ENCODE results near the gene LAMA3. TPM values are rescaled to one million over a fixed set of nuclear protein-coding genes. Genes with fewer than 3 reads are reported as not detected.
A peak's percentile ranks its signal among the peaks of the same experiment; 100 is the strongest.

The LAMA3 gene
- total and polyA plus RNA-seq, 2 of the 13 experiments (the other 11 are each of a cell fraction or from before 2014, with no cell fraction given): 0.45 to 2.2 TPM

- ChIA-PET POLR2A (no interaction called here), CTCF (ENCODE audit: low intra/inter-chr PET ratio, low total read pairs) (no interaction called here)
- DNase-seq (ENCODE audit: low spot score) (no peak), ATAC-seq (no peak), FAIRE-seq (no peak)
- Histone ChIP-seq H3K27me3 (ENCODE audit: control insufficient read depth in 1 of 2, insufficient read depth in 2 of 2, low read length in 2 of 2) (0 out of 5 replicates have a peak, but pooled peaks cover 0 to 13% of the 10 kb centered on the region in 2 experiments), H3K4me3 (replicated peaks in 1 of 3; ENCODE audit: insufficient read depth in 1 of 3, low read depth in 2 of 3, low read length in 3 of 3) (no peak overlapping the region), H2AFZ (ENCODE audit: low read length) (peak overlapping the region; percentile 15), H3K36me3 (replicated peaks in 1 of 2; ENCODE audit: control insufficient read depth in 1 of 2, insufficient read depth in 2 of 2, low read length in 2 of 2) (no peaks in the 10 kb centered on the region), H3K9ac (ENCODE audit: insufficient read depth, low read depth, low read length) (no peak overlapping the region), H3K4me1 (ENCODE audit: insufficient read depth, low read length) (no peaks in the 10 kb centered on the region), H4K20me1 (ENCODE audit: insufficient read depth, low read length) (no peaks in the 10 kb centered on the region), H3K9me3 (ENCODE audit: low read length) (no peaks in the 10 kb centered on the region), H3K79me2 (ENCODE audit: insufficient read depth, low read length) (no peaks in the 10 kb centered on the region), H3K27ac (ENCODE audit: extremely low read length, insufficient read depth, low read length) (no peak overlapping the region), H3K4me2 (ENCODE audit: low read depth, low read length) (no peak overlapping the region)
- in situ Hi-C loops (cut with HindIII; ENCODE audit: extremely low pct_ligation_motif_present, low pct_unique_long_range_greater_than_20kb) (no loop called here), intact Hi-C loops (cut with micrococcal nuclease; ENCODE audit: unreplicated experiment) (no loop called here)
- BruUV-seq (replicated peaks): no TSS peak
- TF ChIP-seq ZNF678 (CRISPR knock-in tag; IDR thresholded peaks at IDR 0.05): no peak
- 25% methylated on average over 7 of the region's 7 CpGs for WGBS (ENCODE audit: low lambda C conversion rate)
Measured at GRCh38 chr18:23838801-23839366, 149.6 kb downstream of the LAMA3 start.

DNA sequence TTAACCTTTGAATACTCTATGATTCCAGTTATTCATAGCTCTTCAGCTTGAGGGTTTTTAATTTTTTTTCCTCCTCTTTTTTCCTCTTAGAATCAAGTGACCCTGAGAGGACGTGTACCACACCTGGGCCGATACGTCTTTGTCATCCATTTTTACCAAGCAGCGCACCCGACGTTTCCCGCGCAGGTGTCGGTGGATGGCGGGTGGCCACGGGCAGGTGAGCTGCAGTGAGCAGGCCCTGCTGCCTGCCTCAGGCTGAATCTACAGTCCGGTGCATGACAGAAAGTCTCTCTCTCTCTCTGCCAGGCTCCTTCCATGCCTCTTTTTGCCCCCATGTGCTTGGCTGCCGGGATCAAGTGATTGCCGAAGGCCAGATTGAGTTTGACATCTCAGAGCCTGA, 153.1 kb downstream of the LAMA3 start:
- H3K4me1 ChIP-seq (ENCODE audit: insufficient read depth, low read length): peaks cover 7% of the 10 kb centered on the region
- no peak overlapping the region for H3K9ac ChIP-seq (ENCODE audit: insufficient read depth, low read depth, low read length)
- no peaks in the 10 kb centered on the region for H3K36me3 ChIP-seq (replicated peaks in 1 of 2; ENCODE audit: control insufficient read depth in 1 of 2, insufficient read depth in 2 of 2, low read length in 2 of 2)
- no TSS peak for BruUV-seq (replicated peaks)
- H3K27me3 ChIP-seq (ENCODE audit: control insufficient read depth in 1 of 2, insufficient read depth in 2 of 2, low read length in 2 of 2): no peaks in the 10 kb centered on the region
- no peak overlapping the region for H3K4me3 ChIP-seq (replicated peaks in 1 of 3; ENCODE audit: insufficient read depth in 1 of 3, low read depth in 2 of 3, low read length in 3 of 3)
- in situ Hi-C loops (cut with HindIII; ENCODE audit: extremely low pct_ligation_motif_present, low pct_unique_long_range_greater_than_20kb): no loop called here
- POLR2A ChIA-PET: no interaction called here
- H3K9me3 ChIP-seq (ENCODE audit: low read length): no peaks in the 10 kb centered on the region
- WGBS (ENCODE audit: low lambda C conversion rate): 79% methylated on average over 14 of the region's 14 CpGs
- no peak for ATAC-seq
- H2AFZ ChIP-seq (ENCODE audit: low read length): no peak overlapping the region
- intact Hi-C loops (cut with micrococcal nuclease; ENCODE audit: unreplicated experiment): no loop called here
- no peak for DNase-seq (ENCODE audit: low spot score)
- H4K20me1 ChIP-seq (ENCODE audit: insufficient read depth, low read length): no peaks in the 10 kb centered on the region
- H3K4me2 ChIP-seq (ENCODE audit: low read depth, low read length): no peak overlapping the region
- no peak overlapping the region for H3K27ac ChIP-seq (ENCODE audit: extremely low read length, insufficient read depth, low read length)
- CTCF ChIA-PET (ENCODE audit: low intra/inter-chr PET ratio, low total read pairs): no interaction called here
- H3K79me2 ChIP-seq (ENCODE audit: insufficient read depth, low read length): no peaks in the 10 kb centered on the region
- no peak for FAIRE-seq
- TF ChIP-seq ZNF615 (CRISPR knock-in tag; IDR thresholded peaks at IDR 0.05; ENCODE audit: borderline replicate concordance) (no peak), THAP11 (CRISPR knock-in tag; IDR thresholded peaks at IDR 0.05) (no peak), TCF7 (IDR thresholded peaks at IDR 0.05; ENCODE audit: low read depth) (no peak), ZNF207 (IDR thresholded peaks at IDR 0.05; ENCODE audit: borderline replicate concordance) (no peak), ZSCAN29 (CRISPR knock-in tag; conservative IDR thresholded peaks at IDR 0.05) (no peak), GLI4 (CRISPR knock-in tag; IDR thresholded peaks at IDR 0.05; ENCODE audit: borderline replicate concordance) (no peak), USF2 (IDR thresholded peaks at IDR 0.05; ENCODE audit: low read depth, low read length) (no peak), USF2 (CRISPR knock-in tag; IDR thresholded peaks at IDR 0.05; ENCODE audit: borderline replicate concordance) (no peak), ZNF569 (CRISPR knock-in tag; IDR thresholded peaks at IDR 0.05; ENCODE audit: borderline replicate concordance) (no peak), AGO2 (optimal IDR thresholded peaks at IDR 0.05; ENCODE audit: low read depth, low read length) (no peak), TEAD3 (CRISPR knock-in tag; optimal IDR thresholded peaks at IDR 0.05; ENCODE audit: borderline replicate concordance) (no peak), MIXL1 (CRISPR knock-in tag; IDR thresholded peaks at IDR 0.05) (no peak), ZNF639 (CRISPR knock-in tag; conservative IDR thresholded peaks at IDR 0.05) (no peak), RFXANK (CRISPR knock-in tag; IDR thresholded peaks at IDR 0.05) (no peak)
